Colonic mucosa (tissue), 4 donors: Measurements from ENCODE around the gene ZNF227. TPM values are rescaled to one million over a fixed set of nuclear protein-coding genes. Genes with fewer than 3 reads are reported as not detected.
"Not testable (repeated sequence)": the region's sequence is repeated elsewhere in the genome, so short reads cannot be mapped to it uniquely, and the experiment has no call there.

Experiments used
- DNase-seq: peaks from one replicate; pipeline ENCODE4 v3.0.0-alpha.2; 2020
- H3K27ac ChIP-seq: fragments of 200-600 bp; one replicate; pipeline ENCODE4 v1.8.0; 2021
- H3K27me3 ChIP-seq: fragments of 200-600 bp; one replicate; pipeline ENCODE4 v1.8.0; 2021
- H3K36me3 ChIP-seq: fragments of 200-600 bp; one replicate; pipeline ENCODE4 v1.8.0; 2021
- H3K4me1 ChIP-seq: fragments of 200-600 bp; one replicate; pipeline ENCODE4 v1.8.0; 2021; ENCODE audit warnings: mild to moderate bottlenecking
- H3K4me3 ChIP-seq: fragments of 200-600 bp; one replicate; pipeline ENCODE4 v1.8.0; 2021
- H3K9ac ChIP-seq, 2 donors: one replicate each; pipeline ENCODE4 v1.7.0; 2013; ENCODE audit warnings: control low read depth in 2 of 2, low read depth in 2 of 2, low read length in 2 of 2
- H3K9me3 ChIP-seq: fragments of 200-600 bp; one replicate; pipeline ENCODE4 v1.8.0; 2021
- CTCF ChIP-seq: fragments of 200-600 bp; IDR thresholded peaks from one replicate; pipeline ENCODE4 v1.8.0; 2022; ENCODE audit warnings: antibody characterized with exemption, mild to moderate bottlenecking
- intact Hi-C: fragments of 100-400 bp; cut with DNase I; formaldehyde crosslinking; loops from one replicate; pipeline ENCODE4 v1.14.1; 2022
- total RNA-seq, 2 donors: library from RNA; stranded (reverse); fragmentation: NEBNext Ultra II Directional in 1 of 2; extraction: Animal tissue kit (Norgen Biotek cat#: 25700) in 1 of 2; gene quantifications; one replicate each; pipeline ENCODE4 v1.2.1, GENCODE V29; 2021
- donor health status: healthy.
- donor health status: DM: no; HTN: no; CAD: no.
- donor health status: DM: no; HTN: no; CAD: no.

Gene ZNF227
- total RNA-seq, 2 donors from 2014 or later: 9.9 to 12.3 TPM

- H3K4me3 ChIP-seq: no peak overlapping the region
- no peak overlapping the region for H3K9ac ChIP-seq
- no peak for TF ChIP-seq CTCF
- H3K4me1 ChIP-seq: no peaks in the 10 kb centered on the region
- no peak for DNase-seq
- intact Hi-C loops: no loop called here
- H3K9me3 ChIP-seq: no peaks in the 10 kb centered on the region
- no peak overlapping the region for H3K27ac ChIP-seq
- no peaks in the 10 kb centered on the region for H3K36me3 ChIP-seq
- H3K27me3 ChIP-seq: no peaks in the 10 kb centered on the region
Measured at GRCh38 chr19:44202470-44202869, 9.9 kb upstream of the ZNF227 start.

- Histone ChIP-seq H3K27me3 (no peaks in the 10 kb centered on the region), H3K9ac (no peak overlapping the region), H3K36me3 (no peaks in the 10 kb centered on the region), H3K27ac (no peak overlapping the region), H3K4me1 (no peaks in the 10 kb centered on the region), H3K9me3 (no peaks in the 10 kb centered on the region), H3K4me3 (no peak overlapping the region)
- no peak for DNase-seq
- TF ChIP-seq CTCF: no peak
- intact Hi-C loops: no loop called here
Measured at GRCh38 chr19:44202974-44203373, 9.4 kb upstream of the ZNF227 start.

- DNase-seq, H3K4me3 ChIP-seq, H3K9me3 ChIP-seq, H3K27me3 ChIP-seq, H3K4me1 ChIP-seq, H3K36me3 ChIP-seq, intact Hi-C loops, H3K27ac ChIP-seq, H3K9ac ChIP-seq: not testable (repeated sequence)
Measured at GRCh38 chr19:44203877-44204276, 8.5 kb upstream of the ZNF227 start.

GRCh38 chr19:44204772-44205171 lies 7.6 kb upstream of the ZNF227 start:
- no peak for TF ChIP-seq CTCF
- Histone ChIP-seq H3K36me3 (no peaks in the 10 kb centered on the region), H3K4me3 (no peak overlapping the region), H3K4me1 (no peaks in the 10 kb centered on the region), H3K9ac (no peak overlapping the region), H3K27ac (no peak overlapping the region), H3K27me3 (no peaks in the 10 kb centered on the region), H3K9me3 (no peaks in the 10 kb centered on the region)
- intact Hi-C loops: loop anchor here (5.0 kb wide), 1 partner anchor 103 kb away; the partner anchor contains the start of gene ZNF235
- DNase-seq: no peak

- peak; percentile 94 for DNase-seq
- Histone ChIP-seq H3K27ac (peak overlapping the region; percentile 69), H3K27me3 (no peaks in the 10 kb centered on the region), H3K9me3 (no peaks in the 10 kb centered on the region), H3K4me3 (peak overlapping the region; percentile 61), H3K9ac (peak overlapping the region; percentile 77 to 94), H3K4me1 (no peaks in the 10 kb centered on the region), H3K36me3 (no peaks in the 10 kb centered on the region)
- intact Hi-C loops: loop anchor here (5.0 kb wide), 1 partner anchor 100 kb away; the partner anchor contains the start of gene ZNF235
- no peak for TF ChIP-seq CTCF
Measured at GRCh38 chr19:44207126-44207803, 5.1 kb upstream of the ZNF227 start.

- no peaks in the 10 kb centered on the region for H3K9me3 ChIP-seq
- peak overlapping the region; percentile 54 to 63 for H3K9ac ChIP-seq
- H3K27ac ChIP-seq: peak overlapping the region; percentile 82
- H3K36me3 ChIP-seq: no peaks in the 10 kb centered on the region
- DNase-seq: peak; percentile 24
- H3K27me3 ChIP-seq: no peaks in the 10 kb centered on the region
- peak overlapping the region; percentile 71 for H3K4me3 ChIP-seq
- no peak for TF ChIP-seq CTCF
- no peaks in the 10 kb centered on the region for H3K4me1 ChIP-seq
- intact Hi-C loops: loop anchor here (10.0 kb wide), 1 partner anchor 48 kb away; the partner anchor contains the start of gene ZNF226
Measured at GRCh38 chr19:44212866-44213346, 574 bp downstream of the ZNF227 start.

- H3K9me3 ChIP-seq, H3K27ac ChIP-seq, H3K4me1 ChIP-seq, DNase-seq, H3K36me3 ChIP-seq, H3K4me3 ChIP-seq, H3K27me3 ChIP-seq, H3K9ac ChIP-seq: not testable (repeated sequence)
- intact Hi-C loops: loop anchor here (10.0 kb wide), 1 partner anchor 55 kb away; the partner anchor contains the start of gene ZNF226
Measured at GRCh38 chr19:44219926-44220325, 7.6 kb downstream of the ZNF227 start.

GRCh38 chr19:44220761-44221160 lies 8.4 kb downstream of the ZNF227 start:
- H3K4me1 ChIP-seq, intact Hi-C loops: not testable (repeated sequence)

More at GRCh38 chr19:44220761-44221160, 8.4 kb downstream of the ZNF227 start:
- not testable (repeated sequence) for H3K9ac ChIP-seq, H3K27ac ChIP-seq, H3K4me3 ChIP-seq, H3K9me3 ChIP-seq, H3K36me3 ChIP-seq, H3K27me3 ChIP-seq, DNase-seq
